ENCODE results near the gene CTNNA3.

The CTNNA3 gene

DNA sequence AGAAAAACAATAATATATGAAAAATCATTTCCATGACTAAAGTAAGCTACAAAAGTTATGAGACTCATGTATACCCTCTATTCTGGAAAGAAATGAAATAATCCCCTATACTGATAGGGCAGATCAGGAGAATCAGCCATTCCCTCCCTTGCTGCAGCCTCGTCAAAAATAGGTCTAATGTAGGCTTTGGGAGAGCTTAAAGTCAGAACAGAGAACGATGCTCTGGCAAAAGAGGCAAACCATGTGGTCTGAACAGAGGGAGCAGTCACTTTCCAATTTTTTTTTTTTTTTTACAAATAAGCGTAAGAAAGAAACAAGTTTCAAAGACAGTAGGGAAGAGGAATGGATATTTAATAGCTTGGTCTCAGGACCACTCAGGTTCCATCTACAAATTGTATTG is 1232.4 kb downstream of the CTNNA3 start:
- no peak for DNase-seq (ENCODE audit: low spot score)
- TF ChIP-seq, protein P1, sequence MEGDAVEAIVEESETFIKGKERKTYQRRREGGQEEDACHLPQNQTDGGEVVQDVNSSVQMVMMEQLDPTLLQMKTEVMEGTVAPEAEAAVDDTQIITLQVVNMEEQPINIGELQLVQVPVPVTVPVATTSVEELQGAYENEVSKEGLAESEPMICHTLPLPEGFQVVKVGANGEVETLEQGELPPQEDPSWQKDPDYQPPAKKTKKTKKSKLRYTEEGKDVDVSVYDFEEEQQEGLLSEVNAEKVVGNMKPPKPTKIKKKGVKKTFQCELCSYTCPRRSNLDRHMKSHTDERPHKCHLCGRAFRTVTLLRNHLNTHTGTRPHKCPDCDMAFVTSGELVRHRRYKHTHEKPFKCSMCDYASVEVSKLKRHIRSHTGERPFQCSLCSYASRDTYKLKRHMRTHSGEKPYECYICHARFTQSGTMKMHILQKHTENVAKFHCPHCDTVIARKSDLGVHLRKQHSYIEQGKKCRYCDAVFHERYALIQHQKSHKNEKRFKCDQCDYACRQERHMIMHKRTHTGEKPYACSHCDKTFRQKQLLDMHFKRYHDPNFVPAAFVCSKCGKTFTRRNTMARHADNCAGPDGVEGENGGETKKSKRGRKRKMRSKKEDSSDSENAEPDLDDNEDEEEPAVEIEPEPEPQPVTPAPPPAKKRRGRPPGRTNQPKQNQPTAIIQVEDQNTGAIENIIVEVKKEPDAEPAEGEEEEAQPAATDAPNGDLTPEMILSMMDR (IDR thresholded peaks at IDR 0.05; ENCODE audit: extremely low read depth, insufficient read depth, missing control alignments), result no peak
- in situ Hi-C loops (cut with MboI; ENCODE audit: low pct_unique_long_range_greater_than_20kb, low sequenced_read_pairs, unreplicated experiment), result no loop called here

DNA sequence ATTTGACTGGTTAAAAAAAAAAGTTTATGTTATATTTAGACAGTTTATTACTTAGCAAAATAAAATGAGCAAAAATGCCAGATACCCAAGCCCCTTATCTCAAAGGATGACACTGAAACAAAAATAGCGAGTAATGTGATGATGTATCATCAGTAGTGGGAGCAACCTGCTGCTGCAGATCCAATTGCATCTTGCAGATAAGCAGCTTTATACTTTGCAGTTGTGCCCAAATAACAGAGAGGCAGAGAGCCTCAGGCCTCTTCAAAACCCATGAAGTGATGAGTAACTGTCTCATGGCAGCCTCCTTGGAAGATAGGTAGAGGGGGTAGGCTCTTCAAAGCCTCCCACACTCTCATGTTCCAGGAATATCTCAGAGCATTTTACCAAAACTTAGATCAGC is 1238.4 kb downstream of the CTNNA3 start:
- TF ChIP-seq, protein P1 (IDR thresholded peaks at IDR 0.05; ENCODE audit: extremely low read depth, insufficient read depth, missing control alignments), result no peak
- in situ Hi-C loops (cut with MboI; ENCODE audit: low pct_unique_long_range_greater_than_20kb, low sequenced_read_pairs, unreplicated experiment), result no loop called here
- DNase-seq (ENCODE audit: low spot score), result no peak

DNA sequence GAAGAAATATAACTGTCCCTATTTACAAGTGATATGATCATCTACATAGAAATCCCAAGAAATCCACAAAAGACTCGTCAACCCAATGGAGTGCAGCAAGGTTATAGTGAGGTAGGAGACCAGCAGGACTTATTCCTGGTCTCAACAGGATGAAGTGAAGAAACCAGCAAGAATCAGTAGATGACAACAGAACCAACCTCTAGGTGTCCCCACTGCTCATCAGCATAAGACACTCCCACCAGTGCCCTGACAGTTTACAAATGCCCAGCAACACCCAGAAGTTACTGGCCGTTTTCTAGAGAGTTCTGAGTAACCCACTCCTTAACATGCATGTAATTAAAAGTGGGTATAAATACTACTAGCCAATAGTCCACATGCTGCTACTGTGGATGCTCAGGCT is 1240.7 kb downstream of the CTNNA3 start:
- in situ Hi-C loops (cut with MboI; ENCODE audit: low pct_unique_long_range_greater_than_20kb, low sequenced_read_pairs, unreplicated experiment), result no loop called here
- TF ChIP-seq, protein P1 (IDR thresholded peaks at IDR 0.05; ENCODE audit: extremely low read depth, insufficient read depth, missing control alignments), result no peak
- no peak for DNase-seq (ENCODE audit: low spot score)

DNA sequence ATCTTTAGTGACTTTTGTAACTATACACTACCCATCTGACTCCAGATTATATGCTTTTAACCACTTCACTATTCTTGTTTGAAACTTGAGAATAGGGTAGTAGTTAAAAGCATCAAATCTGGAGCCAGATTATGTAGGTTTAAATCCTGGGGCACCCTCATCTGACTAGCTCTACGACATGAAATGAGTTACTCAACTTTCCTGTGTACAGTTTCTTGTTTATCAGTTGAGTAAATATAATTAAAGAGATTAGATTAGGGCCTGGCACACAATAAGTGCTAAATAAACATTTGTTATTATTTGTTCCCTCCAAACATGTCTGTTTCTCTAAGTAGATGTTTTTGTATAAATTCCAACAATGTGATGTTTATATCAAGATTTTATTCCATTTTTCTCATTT is 1255.4 kb downstream of the CTNNA3 start:
- in situ Hi-C loops (cut with MboI; ENCODE audit: low pct_unique_long_range_greater_than_20kb, low sequenced_read_pairs, unreplicated experiment), result no loop called here
- no peak for DNase-seq (ENCODE audit: low spot score)
- TF ChIP-seq, protein P1 (IDR thresholded peaks at IDR 0.05; ENCODE audit: extremely low read depth, insufficient read depth, missing control alignments), result no peak

DNA sequence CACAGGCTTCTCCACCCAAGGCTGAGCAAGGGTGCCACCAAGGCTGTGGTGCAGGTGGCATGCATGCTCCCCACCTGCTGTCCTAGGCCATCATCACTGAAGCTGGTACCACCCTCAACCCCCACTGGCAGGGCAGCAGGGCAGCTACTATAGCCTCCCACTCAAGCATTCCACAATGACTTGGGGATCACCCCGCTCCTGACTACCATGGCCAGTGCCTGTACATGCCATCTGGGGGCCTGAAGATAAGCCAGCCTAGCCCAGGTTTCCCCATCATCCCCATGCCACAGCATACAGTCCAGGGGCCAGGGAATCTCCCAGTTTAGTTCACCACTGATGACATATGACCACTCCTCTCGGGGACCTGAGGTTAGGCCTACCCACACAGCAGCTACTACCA is 1281.1 kb downstream of the CTNNA3 start:
- TF ChIP-seq, protein P1 (IDR thresholded peaks at IDR 0.05; ENCODE audit: extremely low read depth, insufficient read depth, missing control alignments), result no peak
- DNase-seq (ENCODE audit: low spot score), result no peak
- in situ Hi-C loops (cut with MboI; ENCODE audit: low pct_unique_long_range_greater_than_20kb, low sequenced_read_pairs, unreplicated experiment), result no loop called here

DNA sequence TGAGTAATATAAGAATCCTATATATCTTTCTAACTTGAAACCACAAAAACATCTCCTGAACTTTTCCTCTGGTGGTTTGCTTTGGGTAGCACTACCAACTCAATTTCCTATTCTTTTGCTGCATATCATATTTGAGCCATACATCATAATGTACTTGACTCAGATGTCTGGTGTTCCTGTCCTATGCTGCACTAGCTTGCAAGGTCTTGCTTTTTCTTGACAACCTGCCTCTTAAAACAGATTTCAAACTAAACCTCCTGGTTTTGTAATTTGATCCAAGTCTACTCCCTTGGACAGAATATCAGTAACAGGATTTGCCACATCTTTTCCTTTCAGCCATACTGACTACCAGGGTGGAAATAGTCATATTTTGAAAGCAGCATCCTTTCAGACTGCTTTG is 1290.4 kb downstream of the CTNNA3 start:
- TF ChIP-seq, protein P1 (IDR thresholded peaks at IDR 0.05; ENCODE audit: extremely low read depth, insufficient read depth, missing control alignments), result no peak
- DNase-seq (ENCODE audit: low spot score), result no peak
- in situ Hi-C loops (cut with MboI; ENCODE audit: low pct_unique_long_range_greater_than_20kb, low sequenced_read_pairs, unreplicated experiment), result no loop called here

DNA sequence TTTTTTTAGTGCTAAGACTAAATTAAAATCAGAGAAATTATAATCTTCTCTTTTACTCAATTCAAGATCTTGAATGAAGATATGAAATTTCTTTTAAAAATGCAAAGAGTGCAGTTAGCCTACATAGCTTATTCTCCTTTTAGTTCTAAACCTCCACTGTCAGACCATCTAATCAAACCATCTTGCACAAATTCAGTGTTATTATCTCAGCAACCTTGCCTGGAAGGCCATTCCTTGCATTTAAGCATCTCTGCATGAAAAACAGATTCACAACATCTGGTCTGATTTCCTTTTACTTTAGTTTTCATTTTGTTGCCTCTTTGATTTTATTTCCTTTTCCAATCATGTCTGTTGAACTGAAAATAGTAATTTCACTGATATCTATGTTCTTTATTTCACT is 1297.3 kb downstream of the CTNNA3 start:
- in situ Hi-C loops (cut with MboI; ENCODE audit: low pct_unique_long_range_greater_than_20kb, low sequenced_read_pairs, unreplicated experiment), result no loop called here
- no peak for DNase-seq (ENCODE audit: low spot score)
- TF ChIP-seq, protein P1 (IDR thresholded peaks at IDR 0.05; ENCODE audit: extremely low read depth, insufficient read depth, missing control alignments), result no peak
